Natural killer cell (primary cell): ENCODE measurements around the gene PRRG2. TPM values are rescaled to one million over a fixed set of nuclear protein-coding genes. Genes with fewer than 3 reads are reported as not detected.

Experiments
- ATAC-seq, 3 donors: fragments of 150-1000 bp in 2 of 3; fragments of 200-7000 bp in 1 of 3; cut with Tn5 transposase; 1 replicate in 1 of 3; 2 replicates in 2 of 3; pipeline ENCODE4 v1.10.0; 2021; ENCODE audit warnings: mild to moderate bottlenecking in 2 of 3, moderate library complexity in 2 of 3
- DNase-seq, 2 donors: peaks; one replicate each; pipeline versions ENCODE4 v3.0.0 to v3.0.0-alpha.2; 2013 to 2021; ENCODE audit warnings: mixed read lengths in 1 of 2
- H3K27ac ChIP-seq: one replicate; pipeline ENCODE4 v1.5.1; 2013; ENCODE audit warnings: mild to moderate bottlenecking, low read length
- H3K27me3 ChIP-seq: one replicate; pipeline ENCODE4 v1.6.1; 2013; ENCODE audit warnings: low read length; ENCODE audit not compliant: control insufficient read depth, insufficient read depth
- H3K36me3 ChIP-seq: one replicate; pipeline ENCODE4 v1.6.1; 2013; ENCODE audit warnings: low read length; ENCODE audit not compliant: control insufficient read depth, insufficient read depth
- H3K4me1 ChIP-seq: one replicate; pipeline ENCODE4 v1.6.1; 2013; ENCODE audit warnings: low read length; ENCODE audit not compliant: control insufficient read depth, insufficient read depth
- H3K4me3 ChIP-seq: one replicate; pipeline ENCODE4 v1.5.1; 2013; ENCODE audit warnings: low read length
- H3K9me3 ChIP-seq: one replicate; pipeline ENCODE4 v1.6.1; 2013; ENCODE audit warnings: low read length; ENCODE audit not compliant: control insufficient read depth, insufficient read depth
- H3K27ac Mint-ChIP-seq, 2 donors: one replicate each; pipeline ENCODE4 v1.8.0; 2022; ENCODE audit warnings: mild to moderate bottlenecking in 2 of 2, mixed read lengths in 2 of 2, moderate library complexity in 1 of 2
- H3K27me3 Mint-ChIP-seq, 2 donors: one replicate each; pipeline ENCODE4 v1.8.0; 2022; ENCODE audit warnings: low read depth in 2 of 2, mixed read lengths in 2 of 2
- H3K36me3 Mint-ChIP-seq: one replicate; pipeline ENCODE4 v1.8.0; 2022; ENCODE audit warnings: mixed read lengths
- H3K4me1 Mint-ChIP-seq, 2 donors: one replicate each; pipeline ENCODE4 v1.8.0; 2022; ENCODE audit warnings: mixed read lengths in 2 of 2
- H3K4me3 Mint-ChIP-seq: one replicate; pipeline ENCODE4 v1.8.0; 2022; ENCODE audit warnings: mild to moderate bottlenecking, moderate library complexity, mixed read lengths
- H3K9me3 Mint-ChIP-seq, 2 donors: one replicate each; pipeline ENCODE4 v1.8.0; 2022; ENCODE audit warnings: mixed read lengths in 2 of 2
- WGBS: methylation state at CpG from one replicate; pipeline ENCODE4 v1.1.7; 2013; ENCODE audit warnings: missing lambda C conversion rate; ENCODE audit not compliant: insufficient coverage; 5-methylcytosine and 5-hydroxymethylcytosine counted together
- intact Hi-C: fragments of 100-400 bp; cut with micrococcal nuclease; formaldehyde crosslinking; loops from one replicate; pipeline ENCODE4 v1.14.2; 2022
- total RNA-seq, 4 donors: library from RNA; stranded (reverse); fragments of 120-200 nt in 1 of 4; gene quantifications; one replicate each; pipeline versions ENCODE4 v1.2.3 to v1.2.4, GENCODE V29; 2013 to 2022
- TF ChIP-seq, protein P1 (sequence below): fragments of 200-600 bp; IDR thresholded peaks from one replicate; pipeline ENCODE4 v1.8.0; 2022; ENCODE audit warnings: antibody characterized with exemption

PRRG2 gene
- total RNA-seq, 3 donors from 2014 or later (not counting 1 experiment from before 2014, with no cell fraction given): 0.39 to 0.56 TPM; not detected in 1

- DNase-seq: no peak
- no peaks in the 10 kb centered on the region for H3K36me3 Mint-ChIP-seq
- Histone ChIP-seq H3K27ac (no peak overlapping the region), H3K9me3 (no peaks in the 10 kb centered on the region), H3K4me1 (no peaks in the 10 kb centered on the region), H3K36me3 (peaks cover 49% of the 10 kb centered on the region), H3K27me3 (no peaks in the 10 kb centered on the region), H3K4me3 (no peak overlapping the region)
- no peak for ATAC-seq
- no peaks in the 10 kb centered on the region for H3K27me3 Mint-ChIP-seq
- H3K4me3 Mint-ChIP-seq: no peak overlapping the region
- TF ChIP-seq, protein P1, sequence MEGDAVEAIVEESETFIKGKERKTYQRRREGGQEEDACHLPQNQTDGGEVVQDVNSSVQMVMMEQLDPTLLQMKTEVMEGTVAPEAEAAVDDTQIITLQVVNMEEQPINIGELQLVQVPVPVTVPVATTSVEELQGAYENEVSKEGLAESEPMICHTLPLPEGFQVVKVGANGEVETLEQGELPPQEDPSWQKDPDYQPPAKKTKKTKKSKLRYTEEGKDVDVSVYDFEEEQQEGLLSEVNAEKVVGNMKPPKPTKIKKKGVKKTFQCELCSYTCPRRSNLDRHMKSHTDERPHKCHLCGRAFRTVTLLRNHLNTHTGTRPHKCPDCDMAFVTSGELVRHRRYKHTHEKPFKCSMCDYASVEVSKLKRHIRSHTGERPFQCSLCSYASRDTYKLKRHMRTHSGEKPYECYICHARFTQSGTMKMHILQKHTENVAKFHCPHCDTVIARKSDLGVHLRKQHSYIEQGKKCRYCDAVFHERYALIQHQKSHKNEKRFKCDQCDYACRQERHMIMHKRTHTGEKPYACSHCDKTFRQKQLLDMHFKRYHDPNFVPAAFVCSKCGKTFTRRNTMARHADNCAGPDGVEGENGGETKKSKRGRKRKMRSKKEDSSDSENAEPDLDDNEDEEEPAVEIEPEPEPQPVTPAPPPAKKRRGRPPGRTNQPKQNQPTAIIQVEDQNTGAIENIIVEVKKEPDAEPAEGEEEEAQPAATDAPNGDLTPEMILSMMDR: no peak
- intact Hi-C loops: no loop called here
- WGBS: 96% methylated on average over 26 of the region's 26 CpGs
- peak overlapping the region in 1 of 2 donors; percentile 79 for H3K27ac Mint-ChIP-seq
- peaks cover 5 to 16% of the 10 kb centered on the region in 2 donors for H3K4me1 Mint-ChIP-seq
- H3K9me3 Mint-ChIP-seq: no peaks in the 10 kb centered on the region
Observed at GRCh38 chr19:49599378-49600295, 18.5 kb downstream of the PRRG2 start.

DNA sequence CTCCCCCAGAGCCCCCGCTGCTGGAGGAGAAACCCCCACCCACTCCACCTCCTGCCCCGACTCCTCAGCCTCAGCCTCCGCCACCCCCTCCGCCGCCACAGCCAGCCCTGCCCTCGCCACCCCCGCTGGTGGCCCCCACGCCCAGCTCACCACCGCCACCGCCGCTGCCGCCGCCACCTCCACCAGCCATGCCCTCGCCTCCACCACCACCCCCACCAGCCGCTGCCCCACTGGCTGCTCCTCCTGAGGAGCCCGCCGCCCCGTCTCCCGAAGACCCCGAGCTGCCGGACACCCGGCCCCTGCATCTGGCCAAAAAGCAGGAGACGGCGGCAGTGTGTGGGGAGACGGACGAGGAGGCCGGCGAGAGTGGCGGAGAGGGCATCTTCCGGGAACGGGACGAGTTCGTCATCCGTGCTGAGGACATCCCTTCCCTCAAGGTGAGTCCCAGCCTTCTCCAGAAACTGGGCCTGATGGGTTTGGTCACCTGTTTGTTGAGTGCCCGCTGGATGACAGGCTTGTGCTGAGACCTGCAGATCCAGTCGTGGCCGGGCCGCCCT lies 20.4 kb downstream of the PRRG2 start:
- Histone ChIP-seq H3K27me3 (no peaks in the 10 kb centered on the region), H3K4me1 (no peaks in the 10 kb centered on the region), H3K36me3 (peaks cover 43% of the 10 kb centered on the region), H3K27ac (no peak overlapping the region), H3K4me3 (no peak overlapping the region), H3K9me3 (no peaks in the 10 kb centered on the region)
- Mint-ChIP-seq H3K27ac (no peak overlapping the region), H3K9me3 (no peaks in the 10 kb centered on the region), H3K4me1 (peaks cover 5 to 13% of the 10 kb centered on the region in 2 donors), H3K36me3 (no peaks in the 10 kb centered on the region), H3K27me3 (no peaks in the 10 kb centered on the region), H3K4me3 (no peak overlapping the region)
- no peak for DNase-seq
- intact Hi-C loops: no loop called here
- WGBS: 92% methylated on average over 33 of the region's 38 CpGs
- TF ChIP-seq, protein P1: no peak
- no peak for ATAC-seq

GRCh38 chr19:49602806-49603205 lies 21.7 kb downstream of the PRRG2 start:
- DNase-seq: no peak
- no peak for ATAC-seq
- 95% methylated on average over 2 of the region's 2 CpGs for WGBS
- Mint-ChIP-seq H3K4me3 (no peak overlapping the region), H3K4me1 (peaks cover 5 to 13% of the 10 kb centered on the region in 2 donors), H3K9me3 (no peaks in the 10 kb centered on the region), H3K27me3 (no peaks in the 10 kb centered on the region), H3K27ac (no peak overlapping the region), H3K36me3 (no peaks in the 10 kb centered on the region)
- H3K9me3 ChIP-seq: no peaks in the 10 kb centered on the region
- no peak overlapping the region for H3K27ac ChIP-seq
- H3K36me3 ChIP-seq: peaks cover 45% of the 10 kb centered on the region
- TF ChIP-seq, protein P1: no peak
- no peaks in the 10 kb centered on the region for H3K4me1 ChIP-seq
- H3K27me3 ChIP-seq: no peaks in the 10 kb centered on the region
- H3K4me3 ChIP-seq: no peak overlapping the region
- intact Hi-C loops: no loop called here
